Measurements from ENCODE around the gene THAP8.
"Not testable (repeated sequence)": the region's sequence is repeated elsewhere in the genome, so short reads cannot be mapped to it uniquely, and the experiment has no call there.

Gene THAP8, protein sequence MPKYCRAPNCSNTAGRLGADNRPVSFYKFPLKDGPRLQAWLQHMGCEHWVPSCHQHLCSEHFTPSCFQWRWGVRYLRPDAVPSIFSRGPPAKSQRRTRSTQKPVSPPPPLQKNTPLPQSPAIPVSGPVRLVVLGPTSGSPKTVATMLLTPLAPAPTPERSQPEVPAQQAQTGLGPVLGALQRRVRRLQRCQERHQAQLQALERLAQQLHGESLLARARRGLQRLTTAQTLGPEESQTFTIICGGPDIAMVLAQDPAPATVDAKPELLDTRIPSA

DNA sequence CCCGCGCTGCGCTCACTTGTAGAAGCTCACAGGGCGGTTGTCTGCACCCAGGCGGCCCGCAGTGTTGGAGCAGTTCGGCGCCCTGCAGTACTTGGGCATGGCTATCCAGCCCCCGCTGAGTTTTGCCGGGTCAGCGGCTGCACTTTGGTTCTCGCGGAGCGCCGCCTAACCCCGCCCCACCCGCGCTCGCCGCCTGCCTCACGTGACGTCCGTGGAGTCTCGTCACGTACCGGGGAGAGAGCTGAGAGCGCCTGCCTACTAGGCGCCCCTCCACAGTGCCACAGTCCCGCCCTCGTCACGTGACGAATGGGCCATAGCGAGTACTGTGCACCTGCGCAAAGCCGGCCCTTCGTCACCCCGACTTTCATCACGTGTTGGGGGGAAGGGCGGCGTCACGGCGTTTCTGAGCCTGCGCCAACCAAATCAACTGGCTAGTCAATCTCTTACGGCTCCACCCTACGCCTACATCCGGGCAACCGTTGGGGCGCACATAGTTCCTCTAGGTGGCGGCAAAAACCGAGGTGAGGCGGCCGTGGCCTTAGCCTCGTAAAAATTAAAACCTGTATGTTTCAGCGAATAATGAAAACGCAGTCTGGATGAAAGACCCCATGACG, at the start of gene THAP8:
Gene THAP8 (minus strand): TSS at position 167 of the 614 bp plus-strand sequence. CDS start 68 bp downstream, at position 99.
- no peak for FAIRE-seq

DNA sequence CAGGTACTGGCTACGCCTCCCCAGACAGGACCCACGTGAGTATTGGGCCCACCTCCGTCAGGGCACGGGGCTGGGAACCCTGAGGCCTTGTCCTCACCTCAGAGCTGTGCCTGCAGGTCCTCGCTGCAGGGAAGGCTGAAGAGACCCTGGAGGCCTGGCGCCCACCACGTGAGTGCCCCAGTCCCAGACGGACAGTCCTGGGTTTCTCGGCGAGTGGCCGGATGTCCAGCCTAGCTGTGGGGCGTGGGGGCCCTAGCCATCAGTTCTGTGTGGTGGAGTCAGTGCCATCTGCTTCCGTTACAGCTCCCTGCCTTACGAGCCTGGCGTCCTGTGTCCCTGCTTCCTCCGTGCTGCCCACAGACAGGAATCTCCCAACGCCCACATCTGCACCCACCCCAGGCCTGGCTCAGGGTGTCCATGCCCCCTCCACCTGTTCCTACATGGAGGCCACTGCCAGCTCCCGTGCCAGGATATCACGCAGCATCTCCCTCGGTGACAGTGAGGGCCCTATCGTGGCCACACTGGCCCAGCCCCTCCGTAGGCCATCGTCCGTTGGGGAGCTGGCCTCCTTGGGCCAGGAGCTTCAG, 49.0 kb upstream of the THAP8 start:
- FAIRE-seq, result no peak

DNA sequence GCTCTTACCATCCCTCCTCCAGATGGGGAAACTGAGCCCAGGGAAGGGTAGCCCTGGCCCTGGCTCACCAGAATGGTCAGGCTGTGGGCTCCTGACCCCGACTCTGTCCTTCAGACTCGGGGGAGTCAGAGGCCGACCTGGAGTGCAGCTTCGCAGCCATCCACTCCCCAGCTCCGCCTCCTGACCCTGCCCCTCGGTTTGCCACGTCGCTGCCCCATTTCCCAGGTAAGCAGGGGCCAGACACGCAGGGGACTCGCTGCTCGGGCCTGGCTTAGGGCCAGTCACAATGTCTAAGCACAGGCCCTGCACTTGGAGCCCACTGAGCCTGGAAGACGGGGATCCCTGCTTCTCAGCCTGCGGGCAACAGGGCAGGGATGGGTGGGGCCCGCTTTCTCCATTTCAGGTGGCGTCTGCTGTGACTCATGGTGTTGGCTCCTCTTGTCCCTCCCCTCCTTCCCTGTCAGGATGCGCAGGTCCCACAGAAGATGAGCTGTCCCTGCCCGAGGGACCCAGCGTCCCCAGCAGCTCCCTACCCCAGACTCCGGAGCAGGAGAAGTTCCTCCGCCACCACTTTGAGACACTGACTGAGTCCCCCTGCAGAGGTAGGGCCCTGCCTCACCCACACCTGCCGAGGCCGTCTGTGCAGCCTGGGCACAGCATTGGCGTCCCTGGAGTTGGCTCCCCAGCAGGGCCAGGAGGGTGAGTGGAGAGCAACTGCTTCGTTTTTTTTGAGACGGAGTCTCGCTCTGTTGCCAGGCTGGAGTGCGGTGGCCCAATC, 47.7 kb upstream of the THAP8 start:
- FAIRE-seq, result no peak

DNA sequence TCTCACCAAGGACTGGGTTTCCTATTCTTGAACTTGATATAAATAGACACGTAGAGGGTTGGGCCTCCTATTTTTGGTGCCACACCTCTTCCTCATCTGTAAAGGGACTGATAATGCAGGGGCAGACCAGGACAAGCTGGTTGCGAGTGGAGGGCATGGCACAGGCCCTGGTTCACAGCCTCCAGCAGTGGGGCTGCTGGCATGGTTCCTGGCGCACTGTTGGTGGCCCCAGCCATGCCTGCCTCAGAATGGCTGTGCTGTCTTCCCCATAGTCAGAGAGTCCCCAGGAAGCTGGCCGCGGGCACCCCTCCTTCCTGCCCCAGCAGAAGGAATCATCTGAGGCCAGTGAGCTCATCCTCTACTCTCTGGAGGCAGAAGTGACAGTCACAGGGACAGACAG, 46.4 kb upstream of the THAP8 start:
- FAIRE-seq, result no peak

DNA sequence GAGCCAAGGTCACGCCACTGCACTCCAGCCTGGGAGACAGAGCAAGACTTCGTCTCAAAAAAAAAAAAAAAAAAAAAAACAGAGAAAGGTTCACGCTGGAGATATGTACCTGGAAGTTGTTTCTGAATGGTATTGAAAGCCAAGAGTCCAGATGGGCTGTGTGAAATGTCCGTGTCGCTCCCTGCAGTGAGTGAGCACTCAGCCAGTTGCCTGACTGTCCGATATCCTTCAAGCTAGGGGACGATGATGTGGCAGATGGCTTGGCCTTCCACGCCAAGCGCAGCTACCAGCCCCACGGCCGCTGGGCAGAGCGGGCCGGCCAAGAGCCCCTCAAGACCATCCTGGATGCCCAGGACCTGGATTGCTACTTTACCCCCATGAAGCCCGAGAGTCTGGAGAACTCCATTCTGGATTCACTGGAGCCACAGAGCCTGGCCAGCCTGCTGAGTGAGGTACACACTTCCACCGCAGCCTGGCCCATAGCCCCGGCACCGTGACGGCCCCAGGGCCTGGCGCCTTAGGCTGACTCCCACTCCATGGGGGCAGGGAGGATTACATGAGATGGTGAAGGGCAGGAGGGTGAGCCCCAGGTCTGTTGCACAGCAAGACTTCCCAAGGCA, 45.2 kb upstream of the THAP8 start:
- no peak for FAIRE-seq

DNA sequence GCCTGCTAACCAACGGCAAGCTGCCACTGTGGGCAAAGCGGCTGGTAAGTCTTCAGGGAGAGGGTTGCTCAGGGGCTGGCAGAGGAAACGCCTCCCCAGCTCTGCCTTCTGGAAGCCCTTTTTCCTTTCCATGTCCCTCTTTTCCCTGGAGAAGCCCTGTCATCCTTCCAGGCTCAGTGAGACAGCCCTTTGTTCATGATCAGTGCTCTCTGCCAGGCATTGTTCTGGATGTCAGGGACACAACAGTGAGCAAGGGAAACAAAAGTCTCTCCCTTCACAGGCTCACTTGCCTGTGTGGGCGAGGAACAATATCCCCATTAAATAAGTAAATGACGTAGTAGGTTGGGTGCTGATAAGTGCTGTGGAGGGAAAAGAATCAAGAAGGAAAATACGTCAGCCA, 43.0 kb upstream of the THAP8 start:
- no peak for FAIRE-seq

DNA sequence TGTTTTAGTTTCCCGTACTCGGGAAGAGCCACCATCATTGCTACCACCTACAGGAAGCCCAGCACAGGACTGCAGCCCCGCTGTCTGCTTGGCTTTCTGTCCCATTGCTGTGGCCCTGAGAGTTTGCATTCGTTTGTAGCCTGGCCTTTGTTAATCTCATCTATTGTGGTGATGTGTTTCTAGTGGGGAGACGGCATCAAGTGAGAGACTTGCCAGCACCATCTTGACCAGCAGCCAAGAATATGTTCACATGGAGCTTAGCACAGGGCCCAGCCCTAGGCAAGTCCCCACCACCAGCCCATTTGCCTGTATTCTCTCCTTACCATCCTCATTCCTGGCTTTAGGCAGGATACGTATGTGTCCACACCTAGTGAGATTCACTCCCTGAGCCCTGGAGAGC, 39.6 kb upstream of the THAP8 start:
- no peak for FAIRE-seq

DNA sequence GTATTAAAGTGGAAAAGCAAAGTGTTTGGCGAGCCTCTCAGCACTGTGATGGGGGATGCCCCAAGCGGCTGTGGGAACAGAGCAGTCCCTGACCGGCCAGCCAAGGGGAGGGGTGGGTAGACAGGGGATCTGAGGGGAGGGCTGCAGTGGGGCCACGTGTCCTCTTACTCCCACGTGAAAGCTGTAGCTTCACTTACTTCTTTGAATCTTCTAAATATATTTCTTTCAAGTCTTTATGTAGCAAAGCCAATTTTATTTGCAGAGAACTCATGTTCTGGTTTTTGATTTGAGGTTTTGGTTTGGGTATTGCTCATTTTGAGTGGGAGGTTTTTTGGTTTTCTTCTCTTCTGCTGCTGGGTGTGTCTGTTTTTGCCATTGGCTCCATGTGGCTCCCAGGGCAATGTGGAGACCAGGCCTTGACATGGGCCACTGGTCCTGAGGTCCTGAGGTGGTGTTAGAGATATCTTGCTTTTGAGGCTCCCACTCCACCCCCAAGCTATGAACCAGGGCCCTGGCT, 39.1 kb upstream of the THAP8 start:
- FAIRE-seq, result no peak

DNA sequence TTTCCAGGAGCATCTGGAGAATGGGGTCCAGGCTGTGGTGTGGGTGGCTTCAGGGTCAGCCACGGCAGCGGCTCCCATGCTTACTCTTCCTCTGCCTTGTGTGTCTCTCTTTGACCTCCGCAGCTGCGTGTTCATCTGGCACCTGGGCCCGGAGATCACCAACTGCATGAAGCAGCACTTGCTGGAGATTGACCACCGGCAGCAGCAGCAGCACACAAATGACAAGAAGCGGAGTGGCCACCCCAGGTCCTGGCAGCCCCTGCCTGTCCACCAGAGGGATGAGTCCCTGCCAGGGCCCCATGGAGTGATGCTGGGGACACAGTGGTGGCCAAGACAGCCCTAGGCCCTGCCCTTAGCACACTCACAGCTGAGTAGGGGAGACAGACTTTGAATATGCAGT, 38.5 kb upstream of the THAP8 start:
- no peak for FAIRE-seq

DNA sequence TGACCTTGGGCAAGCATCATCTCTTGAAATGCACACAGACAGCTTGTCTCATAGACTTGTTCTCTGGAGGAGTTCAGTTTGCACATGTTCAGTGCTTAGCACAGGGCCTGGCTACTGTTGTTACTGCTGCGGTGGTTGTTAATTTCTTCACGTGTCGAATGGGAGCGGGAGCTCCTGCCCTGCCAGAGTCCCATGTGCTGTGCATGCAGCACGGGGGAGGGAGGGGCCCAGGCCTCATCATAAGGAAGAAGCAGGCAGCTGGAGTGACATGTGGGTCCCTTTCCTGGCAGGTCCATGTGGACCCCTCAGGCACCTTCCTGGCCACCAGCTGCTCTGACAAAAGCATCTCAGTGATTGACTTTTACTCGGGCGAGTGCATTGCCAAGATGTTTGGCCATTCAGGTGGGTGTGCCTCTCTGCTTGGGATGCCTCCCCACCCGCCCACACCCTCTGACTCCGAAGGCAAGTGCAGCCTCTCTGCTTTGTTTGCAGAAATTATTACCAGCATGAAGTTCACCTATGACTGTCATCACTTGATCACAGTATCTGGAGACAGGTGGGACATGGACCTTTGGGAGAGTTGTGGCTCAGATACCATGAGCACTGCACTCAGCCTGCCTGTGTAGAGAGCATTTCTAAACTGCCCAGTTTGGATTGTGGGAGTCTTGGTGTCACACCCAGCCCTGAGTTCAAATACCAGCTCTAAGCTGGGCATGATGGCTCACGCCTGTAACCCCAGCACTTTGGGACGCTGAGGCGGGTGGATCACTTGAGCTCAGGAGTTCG, 37.0 kb upstream of the THAP8 start:
- no peak for FAIRE-seq

DNA sequence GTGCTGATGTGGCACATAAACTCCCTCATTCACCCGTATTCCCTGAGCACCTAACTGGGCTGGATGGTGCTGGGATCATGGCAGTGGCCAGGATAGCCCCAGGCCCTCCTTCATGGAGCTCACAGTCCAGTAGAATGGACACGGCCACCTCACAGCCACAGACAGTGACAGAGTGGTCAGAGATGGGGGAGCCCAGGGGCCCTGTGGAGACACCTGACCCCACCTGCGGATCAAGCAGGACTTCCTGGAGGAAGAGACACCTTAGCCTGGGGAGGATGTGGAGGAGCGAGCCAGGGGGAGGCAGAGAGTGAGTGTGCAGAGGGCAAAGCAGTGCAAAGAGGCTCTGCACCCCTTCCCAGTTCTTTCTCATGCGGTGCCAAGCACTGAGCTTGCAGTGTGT, 35.8 kb upstream of the THAP8 start:
- no peak for FAIRE-seq

DNA sequence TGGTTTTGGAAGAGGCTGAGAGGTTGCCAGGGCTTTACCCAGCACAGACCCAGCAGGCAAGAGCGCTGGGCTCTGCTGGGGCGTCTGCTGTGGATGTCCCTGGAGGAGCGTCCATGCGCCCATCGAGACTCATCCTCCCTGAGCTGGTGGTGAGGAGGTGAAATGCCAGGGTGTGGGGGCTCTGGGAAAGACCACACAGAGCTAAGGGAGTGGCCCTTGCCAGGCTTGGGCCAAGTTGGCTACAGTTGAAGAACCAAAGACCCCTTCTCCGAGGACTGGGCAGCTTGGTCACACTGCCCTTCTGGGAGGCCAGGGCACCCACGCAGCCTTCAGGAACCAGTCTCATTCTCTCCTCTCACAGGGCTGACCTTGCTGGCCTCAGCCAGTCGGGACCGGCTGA, 32.2 kb upstream of the THAP8 start:
- no peak for FAIRE-seq

DNA sequence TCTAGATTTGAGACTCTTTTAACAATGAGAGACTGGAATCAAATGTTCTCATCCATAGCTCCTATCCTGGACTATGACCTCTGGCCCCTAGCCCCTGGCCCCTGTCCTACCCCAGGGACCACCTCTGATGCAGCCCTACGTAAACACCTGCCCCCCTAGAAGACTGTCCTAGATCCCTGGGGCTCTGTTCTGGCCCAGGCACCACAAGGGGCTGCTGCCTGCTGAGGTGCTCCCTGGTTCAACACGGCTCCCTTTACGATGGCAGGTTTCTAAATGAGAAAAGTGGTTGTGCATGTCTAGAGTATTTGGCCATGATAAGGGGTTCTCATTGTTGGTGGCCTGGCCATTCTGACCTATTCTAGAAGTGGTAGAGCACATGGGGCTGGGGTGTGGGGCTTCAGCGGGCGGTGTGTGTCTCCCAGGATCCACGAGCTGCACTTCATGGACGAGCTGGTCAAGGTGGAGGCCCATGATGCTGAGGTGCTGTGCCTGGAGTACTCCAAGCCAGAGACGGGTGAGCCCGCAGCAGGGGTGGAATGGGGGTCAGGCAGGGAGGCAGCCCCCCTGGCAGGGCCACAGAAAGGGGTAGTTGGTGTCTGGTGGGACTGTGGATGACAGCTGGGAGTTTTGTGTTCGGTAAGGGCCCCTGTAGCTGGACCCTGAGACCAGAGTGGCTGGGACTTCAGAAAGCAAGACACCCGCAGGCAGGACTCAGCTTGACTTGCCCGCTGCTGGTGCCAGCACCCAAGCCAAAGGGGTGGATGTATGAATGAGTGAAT, 30.3 kb upstream of the THAP8 start:
- no peak for FAIRE-seq

DNA sequence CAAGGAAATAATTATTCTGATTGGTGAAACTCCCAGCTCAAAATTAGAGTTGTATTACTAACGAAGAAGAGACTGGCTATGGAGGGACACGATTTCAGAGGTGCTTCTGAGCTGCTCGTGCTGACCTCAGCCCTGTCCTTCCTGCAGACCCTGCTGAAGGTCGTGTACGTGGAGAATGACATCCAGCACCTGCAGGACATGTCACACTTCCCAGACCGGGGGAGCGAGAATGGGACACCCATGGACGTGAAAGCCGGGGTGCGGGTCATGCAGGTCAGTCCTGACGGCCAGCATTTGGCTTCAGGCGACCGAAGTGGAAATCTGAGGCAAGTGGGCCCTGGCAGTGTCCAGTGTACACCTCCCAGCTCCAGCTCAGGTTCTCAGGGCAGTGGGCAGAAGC, 28.8 kb upstream of the THAP8 start:
- FAIRE-seq, result no peak

DNA sequence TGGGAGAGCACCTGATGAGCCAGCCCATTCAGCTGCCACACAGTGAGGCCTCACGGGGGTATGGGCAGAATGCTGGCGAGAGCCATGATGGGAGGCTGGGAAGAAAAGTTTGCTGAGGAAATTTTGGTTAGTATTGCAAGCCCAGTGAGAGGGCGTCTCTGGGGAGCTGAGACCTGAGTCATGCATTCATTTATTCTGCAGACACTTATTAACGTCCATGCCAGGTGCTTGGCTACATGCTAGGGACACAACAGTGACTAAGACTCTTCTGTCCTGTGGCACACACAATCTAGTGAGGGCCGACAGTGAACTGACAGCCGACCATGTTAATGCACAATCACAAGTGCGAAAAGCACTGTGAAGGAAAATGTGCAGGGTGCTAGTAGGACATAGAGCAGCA, 27.8 kb upstream of the THAP8 start:
- FAIRE-seq, result no peak

DNA sequence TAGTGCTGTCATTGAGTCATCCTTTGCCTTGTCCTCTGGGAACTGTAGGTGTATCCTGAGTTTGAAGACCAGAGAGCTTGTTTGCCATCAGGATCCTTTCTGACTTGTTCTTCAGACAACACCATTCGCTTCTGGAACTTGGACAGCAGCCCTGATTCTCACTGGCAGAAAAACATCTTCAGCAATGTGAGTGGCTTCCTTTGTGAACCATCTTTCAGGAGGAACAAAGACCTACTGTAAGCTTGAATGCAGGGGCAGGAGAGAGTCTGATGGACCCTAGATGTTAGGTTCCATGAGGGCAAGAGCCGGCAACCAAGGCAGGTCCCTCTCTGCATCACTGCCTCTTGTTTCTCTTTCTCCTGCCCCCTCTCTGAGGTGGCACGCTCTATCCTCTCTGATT, 27.3 kb upstream of the THAP8 start:
- FAIRE-seq, result no peak

DNA sequence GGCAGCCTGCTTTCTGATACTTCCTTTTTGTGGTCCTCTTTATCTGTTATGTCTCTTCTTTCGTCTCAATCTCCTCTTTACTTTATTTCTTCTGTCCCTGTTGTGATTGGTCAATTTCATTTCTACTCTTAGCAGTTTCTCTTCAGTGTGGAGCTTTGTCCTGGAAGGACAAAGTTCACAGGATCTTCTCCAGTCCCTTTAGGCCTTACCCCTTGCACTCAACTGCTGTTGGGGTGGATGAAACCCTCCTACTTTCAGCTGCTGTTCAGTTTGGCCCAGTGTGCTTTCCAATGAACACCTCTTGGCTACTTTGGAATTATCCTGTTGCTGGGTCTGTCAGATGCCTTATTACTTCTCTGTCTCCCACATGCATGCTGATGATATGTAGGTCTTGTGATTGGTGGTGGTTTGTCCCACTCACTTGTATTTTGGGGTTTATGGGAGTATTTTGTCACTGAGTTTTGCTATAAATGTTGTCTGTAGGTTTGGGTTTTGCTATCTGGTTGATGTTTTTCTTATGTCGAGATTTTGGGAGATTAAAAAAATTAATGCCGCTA, 25.4 kb upstream of the THAP8 start:
- no peak for FAIRE-seq

DNA sequence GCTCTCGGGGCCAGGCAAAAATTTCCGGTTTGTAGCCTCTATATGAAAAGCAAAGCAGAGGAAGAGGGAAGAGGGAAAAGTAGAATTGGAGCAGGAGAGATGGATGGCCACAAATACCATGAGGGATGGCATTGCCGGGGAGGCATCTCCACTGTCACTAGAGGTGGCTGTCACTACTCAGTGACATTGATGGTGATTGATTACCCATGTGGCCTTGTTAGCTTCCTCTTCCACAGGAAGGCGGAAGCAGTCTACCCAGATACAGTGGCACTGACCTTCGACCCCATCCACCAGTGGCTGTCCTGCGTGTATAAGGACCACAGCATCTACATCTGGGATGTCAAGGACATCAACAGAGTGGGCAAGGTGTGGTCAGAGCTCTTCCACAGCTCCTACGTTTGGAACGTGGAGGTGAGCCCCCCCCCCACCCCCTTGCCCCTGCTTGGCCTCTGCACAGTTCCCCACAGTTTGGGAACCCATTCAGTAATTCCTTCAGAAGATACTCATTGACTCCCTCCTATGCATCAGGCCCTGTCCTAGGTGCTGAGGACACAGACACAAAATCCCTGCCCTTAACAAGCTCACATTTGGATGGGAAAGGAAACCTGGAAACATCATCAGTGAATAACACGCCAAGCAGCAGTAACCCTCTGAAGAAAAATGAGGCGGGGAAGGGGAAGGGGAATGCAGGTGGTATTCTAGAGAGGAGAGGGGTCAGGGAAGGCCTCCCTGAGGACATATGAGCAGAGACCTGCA, 19.2 kb upstream of the THAP8 start:
- no peak for FAIRE-seq

DNA sequence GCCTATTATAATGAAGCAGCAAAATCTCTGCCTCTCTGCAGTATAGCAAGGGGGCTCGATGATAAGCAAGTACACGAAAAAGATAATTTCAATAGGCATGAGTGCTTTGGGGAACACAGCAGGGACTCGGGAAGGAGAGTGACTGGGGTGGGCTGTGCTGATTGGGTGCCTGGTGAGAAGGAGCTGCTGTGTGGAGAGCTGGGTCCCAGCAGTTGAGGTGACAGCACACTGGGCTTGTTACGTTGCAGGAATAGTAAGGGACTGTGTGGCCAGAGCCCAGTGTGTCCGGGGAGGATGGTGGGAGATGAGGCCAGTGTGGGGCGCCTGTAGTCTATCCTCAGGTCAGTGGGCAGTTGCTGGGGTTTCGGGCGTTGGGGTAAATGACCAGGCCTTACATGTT, 18.0 kb upstream of the THAP8 start:
- FAIRE-seq, result no peak

DNA sequence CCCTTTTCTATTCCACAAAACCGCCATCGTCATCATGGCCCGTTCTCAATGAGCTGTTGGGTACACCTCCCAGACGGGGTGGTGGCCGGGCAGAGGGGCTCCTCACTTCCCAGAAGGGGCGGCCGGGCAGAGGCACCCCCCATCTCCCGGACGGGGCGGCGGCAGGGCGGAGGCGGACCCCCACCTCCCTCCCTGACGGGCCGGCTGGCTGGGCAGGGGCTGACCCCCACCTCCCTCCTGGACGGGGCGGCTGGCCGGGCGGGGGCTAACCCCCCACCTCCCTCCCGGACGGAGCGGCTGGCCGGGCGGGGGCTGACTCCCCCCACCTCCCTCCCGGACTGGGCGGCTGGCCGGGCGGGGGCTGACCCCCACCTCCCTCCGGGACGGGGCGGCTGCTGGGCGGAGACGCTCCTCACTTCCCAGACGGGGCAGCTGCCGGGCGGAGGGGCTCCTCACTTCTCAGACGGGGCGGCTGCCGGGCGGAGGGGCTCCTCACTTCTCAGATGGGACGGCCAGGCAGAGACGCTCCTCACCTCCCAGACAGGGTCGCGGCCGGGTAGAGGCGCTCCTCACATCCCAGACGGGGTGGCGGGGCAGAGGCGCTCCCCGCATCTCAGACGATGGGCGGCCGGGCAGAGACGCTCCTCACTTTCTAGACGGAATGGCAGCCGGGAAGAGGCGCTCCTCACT, 14.9 kb upstream of the THAP8 start:
- FAIRE-seq, result not testable (repeated sequence)
